ENCODE results near the gene IFI44.

IFI44 gene

DNA sequence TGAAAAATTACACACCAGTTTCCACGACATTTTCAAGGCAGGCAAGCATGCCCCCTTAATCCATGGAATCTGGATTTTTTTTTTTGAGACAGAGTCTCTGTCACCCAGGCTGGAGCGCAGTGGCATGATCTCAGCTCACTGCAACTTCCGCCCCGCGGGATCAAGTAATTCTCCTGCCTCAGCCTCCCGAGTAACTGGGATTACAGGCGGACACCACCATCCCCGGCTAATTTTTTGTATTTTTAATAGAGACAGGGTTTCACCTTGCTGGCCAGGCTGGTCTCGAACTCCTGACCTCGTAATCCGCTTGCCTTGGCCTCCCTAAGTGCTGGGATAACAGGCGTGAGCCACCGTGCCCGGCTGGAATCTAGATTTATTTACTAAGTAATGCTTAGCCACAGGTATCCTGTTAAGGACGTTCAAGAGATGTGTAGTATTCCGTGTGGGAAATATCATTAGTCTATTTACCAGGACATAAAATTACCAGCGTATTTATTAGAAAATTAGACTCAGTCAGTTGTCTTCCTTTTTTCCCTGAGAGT, 2.5 kb downstream of the IFI44 start:
- no peak for DNase-seq

DNA sequence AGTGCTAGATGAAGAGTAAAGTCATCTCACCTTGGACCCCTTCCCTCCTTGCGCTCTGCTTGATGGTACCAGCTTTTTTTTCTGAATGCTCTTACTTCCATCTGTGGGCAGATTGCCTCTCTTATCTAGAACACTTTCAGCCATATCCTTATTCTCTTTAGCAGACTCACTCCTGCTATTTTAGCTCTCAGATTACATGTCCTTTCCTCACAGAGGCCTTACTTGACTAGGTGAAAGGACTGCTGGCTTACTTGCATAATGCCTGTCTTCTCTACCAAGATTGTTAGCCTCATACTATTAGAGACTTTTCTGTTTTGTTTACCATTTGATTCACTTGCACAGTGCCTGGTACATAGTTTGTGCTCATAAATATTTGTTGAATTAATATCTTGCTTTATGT, 9.3 kb downstream of the IFI44 start:
- no peak for DNase-seq

DNA sequence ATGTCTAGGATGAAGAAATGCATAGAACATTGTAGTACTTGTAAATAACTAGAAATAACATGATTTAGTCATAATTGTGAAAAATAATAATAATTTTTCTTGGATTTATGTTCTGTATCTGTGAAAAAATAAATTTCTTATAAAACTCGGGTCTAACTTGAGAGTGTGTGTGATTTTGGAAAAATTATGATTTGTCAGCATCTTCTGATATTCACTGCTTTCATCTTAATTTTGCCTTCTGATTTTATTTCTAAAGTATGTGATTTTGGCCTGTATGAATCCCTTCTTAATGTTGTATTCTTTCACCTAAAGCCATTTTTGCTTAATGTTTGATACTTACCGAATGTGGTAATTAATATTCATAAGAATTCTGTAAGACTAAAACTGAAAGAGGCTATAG, 14.3 kb downstream of the IFI44 start:
- DNase-seq: no peak

DNA sequence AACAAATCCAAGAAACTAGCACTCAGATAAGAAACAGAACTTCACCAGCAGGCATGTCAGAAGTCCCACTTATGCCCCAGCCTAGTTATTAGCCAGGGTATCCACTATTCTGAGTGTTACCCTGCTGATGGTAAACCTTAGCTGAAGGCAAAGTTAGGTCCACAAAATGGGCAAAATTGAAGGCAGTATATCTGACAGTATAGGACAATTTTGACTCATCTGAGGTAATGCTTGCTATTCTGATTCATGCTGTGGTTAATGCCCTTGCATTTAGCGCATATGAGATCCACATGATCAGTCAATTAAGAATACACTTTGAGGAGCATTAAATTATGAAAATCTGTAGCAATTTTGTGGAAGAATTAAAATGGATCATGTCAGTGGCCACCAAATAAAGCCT, 15.1 kb downstream of the IFI44 start:
- DNase-seq: no peak

DNA sequence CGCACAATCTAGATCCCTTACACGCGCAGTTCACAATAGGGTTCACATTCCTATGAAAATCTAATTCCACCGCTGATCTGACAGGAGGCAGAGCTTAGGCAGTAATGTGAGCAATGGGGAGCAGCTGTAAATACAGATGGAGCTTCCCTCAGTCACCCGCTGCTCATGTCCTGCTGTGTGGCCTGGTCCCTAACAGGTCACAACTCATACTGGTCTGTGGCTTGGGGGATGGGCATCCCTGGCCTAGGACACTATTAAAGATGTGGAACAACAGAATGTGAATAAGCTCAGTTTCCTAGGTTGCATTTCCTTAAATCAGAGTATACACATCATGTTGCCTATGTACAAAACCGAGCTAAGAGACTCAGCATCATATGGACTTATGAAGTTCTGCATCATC, 16.2 kb downstream of the IFI44 start:
- no peak for DNase-seq

DNA sequence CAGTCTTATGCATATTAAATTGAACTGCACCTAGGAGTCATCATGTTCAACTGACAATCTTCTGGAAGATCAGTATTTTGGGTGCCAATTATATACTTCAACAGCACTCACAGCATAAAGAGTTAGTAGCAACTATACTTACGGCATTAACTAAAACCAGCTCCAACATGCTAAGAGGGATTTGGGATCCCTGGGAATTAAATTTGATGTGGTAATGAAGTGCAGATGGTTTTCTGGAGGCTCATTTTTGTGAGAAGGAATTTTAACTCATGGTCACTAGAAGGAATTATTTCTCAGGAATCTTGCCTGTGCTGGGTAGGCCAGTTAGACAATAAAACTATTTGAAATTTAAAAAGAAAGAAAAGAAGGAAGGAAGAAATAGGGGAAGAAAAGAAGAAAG, 18.3 kb downstream of the IFI44 start:
- no peak for DNase-seq

DNA sequence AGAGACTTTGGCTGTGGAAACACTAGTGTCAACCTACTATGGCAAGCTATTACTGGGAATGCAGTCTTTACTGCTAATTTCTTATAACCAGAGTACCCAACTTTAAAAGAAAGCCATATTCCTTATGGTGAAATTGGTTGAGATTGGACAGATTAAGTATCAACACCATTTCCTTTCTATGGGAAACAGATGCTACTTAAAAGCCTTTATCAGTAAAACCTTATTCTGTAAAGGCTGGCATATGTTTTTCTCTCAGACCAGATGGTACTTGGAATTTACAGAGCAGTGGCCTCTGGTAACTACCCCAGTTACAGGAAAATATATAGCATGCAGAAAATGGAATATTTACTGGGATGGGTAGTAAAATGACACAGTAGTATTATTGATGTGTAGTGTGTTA, 18.8 kb downstream of the IFI44 start:
- no peak for DNase-seq

DNA sequence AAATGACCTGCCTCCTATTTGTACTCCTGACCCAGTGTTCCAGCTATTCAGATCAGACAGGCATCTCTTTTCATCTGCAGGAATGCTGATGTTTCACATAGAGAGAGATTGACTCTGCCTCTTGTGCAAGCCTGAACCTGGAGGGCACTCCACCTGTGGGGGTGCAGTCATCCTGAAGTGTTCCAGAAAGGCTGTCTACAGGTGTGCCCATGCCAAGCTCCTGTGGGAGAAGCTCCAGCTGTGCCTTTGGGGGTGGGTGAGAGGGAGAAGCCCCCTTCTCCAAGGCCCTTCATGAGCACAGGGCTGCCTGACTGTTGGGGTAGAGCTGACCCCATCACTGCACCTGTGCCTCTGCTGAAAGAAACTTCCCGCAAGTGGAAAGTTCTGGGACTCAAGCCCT, 22.8 kb downstream of the IFI44 start:
- DNase-seq: no peak

DNA sequence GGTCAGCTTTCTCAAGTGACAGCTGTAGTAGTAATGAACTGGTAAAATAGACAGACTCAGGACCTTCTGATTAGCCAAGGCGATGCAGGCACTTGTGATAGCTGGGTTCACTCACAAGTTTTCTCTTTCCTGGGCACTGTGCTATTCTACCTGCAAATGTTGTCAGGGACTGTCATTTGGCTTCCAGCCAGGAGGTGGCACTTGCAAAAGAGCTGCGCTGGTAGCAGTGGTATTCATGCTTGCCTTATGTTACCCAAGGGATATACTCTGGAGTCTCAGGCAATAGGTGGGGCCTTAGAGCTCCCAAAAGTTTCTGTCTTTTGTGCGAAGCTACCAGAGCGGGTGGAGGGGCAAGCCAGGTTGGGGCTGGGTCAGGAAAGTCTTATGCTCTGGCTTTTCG, 23.5 kb downstream of the IFI44 start:
- DNase-seq: no peak

DNA sequence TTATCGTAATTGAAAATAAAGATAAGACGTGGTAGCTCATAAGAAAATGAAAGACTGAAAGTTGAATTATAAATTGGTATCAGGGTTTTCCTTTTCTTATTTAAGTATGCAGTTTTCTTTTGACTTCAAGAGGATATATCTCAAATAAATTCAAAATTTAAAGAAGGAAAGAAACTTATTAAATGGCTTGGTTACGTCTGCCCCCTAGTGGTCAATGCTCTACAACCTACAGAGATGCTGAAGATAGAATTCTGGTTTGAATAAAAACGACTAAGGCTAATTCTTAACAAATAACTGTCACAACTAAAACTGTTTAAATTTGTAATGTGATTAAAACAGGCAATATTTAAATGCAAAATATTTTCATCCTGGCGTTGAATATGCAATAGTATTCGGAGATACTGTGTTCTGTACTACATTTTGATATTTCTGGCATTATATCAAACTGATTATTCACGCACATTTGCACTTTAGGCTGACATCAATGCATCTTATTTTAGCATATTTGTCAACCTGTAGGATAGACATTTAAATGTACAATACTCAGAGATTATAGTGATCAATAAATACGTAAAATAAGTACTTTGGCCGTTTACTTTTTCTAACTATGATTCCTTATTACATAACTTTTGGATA, 26.8 kb downstream of the IFI44 start:
- peak; percentile 28 for DNase-seq

DNA sequence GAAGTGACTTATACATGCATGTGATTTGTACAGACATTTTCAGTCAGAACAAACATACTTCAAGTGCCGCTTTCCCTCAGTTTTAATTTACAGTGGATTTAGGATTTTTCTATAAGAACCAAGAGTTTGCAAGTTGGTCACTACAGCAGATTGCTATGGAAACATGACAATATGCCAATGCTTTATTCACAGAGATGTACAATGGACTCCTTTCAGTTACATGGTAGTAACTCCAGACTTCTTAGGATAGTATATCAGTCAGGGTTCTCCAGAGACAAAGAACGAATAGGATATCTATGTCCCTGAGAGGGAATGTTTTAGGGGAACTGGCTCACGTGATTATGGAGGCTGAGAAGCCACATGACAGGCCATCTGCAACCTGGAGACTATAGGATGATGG, 27.4 kb downstream of the IFI44 start:
- DNase-seq: no peak

DNA sequence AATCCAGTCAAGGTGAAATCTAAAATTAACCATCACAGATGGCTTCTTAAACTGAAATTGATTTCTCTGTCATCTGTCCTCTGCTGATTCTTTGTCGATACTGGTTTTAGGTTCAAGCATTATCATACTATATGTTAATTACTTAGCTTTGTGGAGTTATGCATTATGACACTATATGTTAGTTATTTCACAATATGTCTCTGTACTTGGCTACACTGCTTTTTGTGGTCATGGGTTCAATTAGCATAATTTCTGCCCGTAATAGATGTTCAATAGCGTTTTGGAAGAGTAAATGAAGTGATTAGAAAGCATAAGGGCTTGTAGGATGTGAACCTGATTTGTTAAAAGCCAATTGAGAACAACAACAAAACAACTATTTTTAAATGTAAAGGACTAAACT, 28.2 kb downstream of the IFI44 start:
- no peak for DNase-seq

DNA sequence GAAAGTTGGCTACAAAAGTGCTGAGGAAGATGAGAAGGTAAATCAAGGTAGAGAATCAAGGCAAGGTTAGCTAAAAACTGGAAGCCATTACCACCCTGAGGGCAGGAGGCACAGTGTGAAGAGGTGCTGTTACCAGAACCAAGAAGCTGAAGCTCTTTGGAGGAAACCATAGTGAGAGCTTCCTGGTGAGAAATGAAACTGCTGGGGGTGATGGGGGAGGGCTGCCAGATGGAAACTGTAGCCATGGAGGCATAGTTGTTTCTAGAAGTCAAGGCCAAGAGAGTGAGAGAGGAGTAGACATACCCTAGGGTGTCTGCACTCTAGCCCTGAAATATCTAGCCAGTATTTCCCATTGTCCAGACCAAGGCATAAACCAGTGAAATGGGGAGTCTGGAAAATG, 28.7 kb downstream of the IFI44 start:
- no peak for DNase-seq

DNA sequence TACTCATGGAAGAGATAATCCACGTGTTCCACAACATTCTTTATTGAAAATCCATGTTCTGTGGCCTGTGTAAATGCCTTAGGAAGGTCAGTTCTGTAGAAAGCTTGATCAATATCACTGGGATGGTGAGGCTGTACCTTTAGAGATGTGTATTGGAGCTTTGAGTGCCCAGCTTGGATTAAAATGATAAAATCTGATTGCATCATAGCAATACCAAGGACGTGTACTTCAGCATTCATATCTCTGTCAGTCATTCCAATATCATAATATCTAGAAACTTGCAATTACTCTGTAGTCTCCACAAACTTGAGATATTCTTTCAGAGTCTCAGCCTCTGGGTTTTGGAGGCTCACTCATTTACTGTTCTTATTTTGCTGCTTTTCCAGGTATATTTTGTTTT, 31.6 kb downstream of the IFI44 start:
- DNase-seq: no peak

DNA sequence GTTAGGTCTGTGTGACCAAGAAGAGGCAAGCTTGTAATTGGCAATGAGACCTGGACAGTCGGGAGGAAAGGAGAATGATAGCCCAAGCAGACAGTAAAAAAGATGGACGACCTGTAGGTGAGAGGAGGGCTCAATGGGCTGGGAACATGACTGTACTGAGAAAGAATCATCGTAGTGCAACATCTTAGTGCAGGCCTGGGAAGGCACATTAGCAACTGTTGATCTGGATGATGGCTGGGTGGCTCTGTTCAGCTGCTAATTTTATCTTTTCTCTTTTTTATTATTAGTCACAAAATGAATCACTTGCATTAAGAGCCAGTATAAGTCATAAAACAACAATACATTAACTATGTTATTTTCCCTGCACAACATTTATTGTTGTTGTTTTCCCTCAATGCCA, 32.9 kb downstream of the IFI44 start:
- DNase-seq: no peak

DNA sequence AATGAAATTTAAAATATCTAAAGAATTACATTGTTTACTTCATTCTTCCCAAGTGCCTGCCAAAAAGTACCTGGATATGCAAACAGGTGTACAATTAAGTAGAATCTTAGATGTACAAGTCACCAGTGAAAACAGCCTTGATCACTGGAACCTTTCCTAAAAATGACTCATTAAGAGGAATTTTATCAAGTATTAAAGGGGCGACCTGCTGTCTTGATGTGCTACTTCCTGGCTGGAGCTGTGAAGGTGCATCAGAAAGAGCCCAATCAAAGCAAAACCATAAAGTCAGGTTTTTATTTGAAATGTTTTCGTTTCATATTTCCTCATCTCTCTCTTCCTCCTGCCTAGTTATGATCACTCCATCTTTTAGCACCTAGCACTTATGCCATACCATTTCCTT, 33.4 kb downstream of the IFI44 start:
- no peak for DNase-seq

DNA sequence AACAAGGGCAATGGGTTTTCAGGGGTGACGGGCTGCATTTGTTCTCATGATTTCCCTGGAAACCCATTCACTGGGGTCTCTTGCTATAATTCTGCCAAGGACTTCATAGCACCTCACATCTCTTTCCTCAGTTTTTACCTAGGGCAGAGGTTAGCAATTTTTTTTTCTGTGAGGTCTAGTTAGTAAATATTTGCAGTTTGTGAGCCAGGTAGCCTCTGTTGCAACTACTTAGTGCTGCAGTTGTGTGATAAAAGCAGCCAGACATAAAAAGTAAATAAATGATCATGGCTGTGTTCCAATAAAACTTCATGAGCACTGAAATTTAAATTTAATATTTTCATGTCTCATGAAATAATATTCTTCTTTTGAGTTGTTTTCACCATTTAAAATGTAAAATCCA, 37.7 kb downstream of the IFI44 start:
- no peak for DNase-seq

DNA sequence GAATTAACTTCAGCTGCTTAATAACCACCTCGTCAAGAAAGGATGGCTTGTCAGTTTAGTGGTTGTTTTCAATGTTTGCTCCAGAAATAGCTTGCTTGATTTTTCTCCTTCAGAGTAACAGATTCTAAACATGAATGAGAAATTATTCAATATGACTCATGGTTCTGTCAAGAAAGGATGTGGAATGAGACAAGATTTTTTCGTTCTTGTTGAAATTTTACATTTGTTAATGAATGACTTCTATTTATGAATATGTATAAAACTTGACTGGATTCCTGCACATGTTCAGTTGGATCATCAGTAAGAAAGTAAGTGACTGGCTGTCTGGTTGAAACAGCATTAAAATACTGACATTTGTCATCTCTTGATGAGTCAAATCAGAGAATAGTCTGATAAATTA, 38.3 kb downstream of the IFI44 start:
- DNase-seq: no peak

DNA sequence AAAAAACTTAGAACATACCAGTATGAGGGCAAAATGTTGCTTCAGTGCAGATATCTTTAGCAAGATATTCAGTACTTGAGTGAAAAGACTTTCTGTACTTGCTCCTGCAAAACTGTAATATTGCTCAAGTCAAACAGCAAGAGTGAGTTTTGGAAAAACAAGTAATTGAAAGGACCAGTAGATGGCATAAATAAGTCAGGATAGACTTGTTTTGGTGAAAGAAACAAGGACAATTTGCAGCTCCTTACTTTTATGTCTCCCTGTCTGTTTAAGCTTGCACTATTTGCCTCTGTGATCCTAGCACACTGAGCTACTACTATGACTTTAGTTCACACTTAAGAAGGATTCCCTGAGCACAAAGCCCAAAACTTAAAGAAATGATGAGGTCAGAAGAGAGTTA, 39.1 kb downstream of the IFI44 start:
- no peak for DNase-seq

DNA sequence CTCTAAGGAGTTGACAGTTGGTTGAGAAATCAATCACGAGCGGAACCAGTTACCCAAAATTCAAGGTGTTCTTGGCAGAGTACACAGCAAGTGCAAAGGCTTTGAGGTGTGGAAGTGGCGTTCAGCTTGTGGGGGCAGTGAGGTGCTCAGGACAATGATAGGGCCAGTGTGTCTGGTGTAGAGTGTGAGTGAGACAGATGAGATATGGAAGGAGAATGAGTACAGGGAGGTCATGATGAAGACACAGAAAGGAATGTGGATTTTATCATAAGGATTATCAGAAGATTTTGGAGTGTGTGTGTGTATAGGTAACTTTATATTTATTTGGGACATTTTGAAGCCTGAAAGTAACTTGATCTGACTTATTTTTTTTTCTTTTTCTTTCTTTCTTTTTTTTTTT, 40.9 kb downstream of the IFI44 start:
- DNase-seq: no peak

DNA sequence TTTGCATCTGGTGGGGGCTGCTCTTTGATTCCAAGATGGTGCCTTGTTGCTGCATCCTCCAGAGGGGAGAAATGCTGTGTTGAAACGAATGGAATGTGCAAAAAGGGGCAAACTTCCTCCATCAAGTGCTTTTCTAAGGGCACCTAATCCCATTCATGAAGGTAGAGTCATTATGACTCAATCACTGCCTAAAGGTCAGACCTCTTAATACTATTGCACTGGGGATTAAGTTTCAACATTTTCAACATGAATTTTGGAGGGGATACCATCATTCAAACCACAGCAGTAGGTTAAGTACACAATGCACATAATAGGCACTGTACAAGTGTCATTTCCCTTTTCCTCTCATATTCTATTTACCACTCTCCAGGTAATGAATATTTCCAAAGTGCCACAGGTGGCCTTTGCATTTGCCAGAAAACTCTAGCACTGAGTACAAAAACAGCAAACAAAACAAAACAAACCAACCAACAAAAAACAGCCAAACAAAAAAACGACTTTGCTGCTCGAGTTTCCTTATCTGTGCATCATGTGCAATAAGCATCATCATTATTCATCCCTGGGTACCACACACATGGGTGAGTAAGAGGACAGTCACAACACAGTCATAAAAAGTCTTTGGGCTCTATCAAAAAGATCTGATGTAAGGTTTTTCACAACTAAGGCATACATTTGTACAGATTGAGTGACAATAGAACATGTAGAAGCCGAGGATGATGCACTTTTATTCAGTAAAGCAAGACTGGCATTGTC, 42.5 kb downstream of the IFI44 start:
- no peak for DNase-seq

DNA sequence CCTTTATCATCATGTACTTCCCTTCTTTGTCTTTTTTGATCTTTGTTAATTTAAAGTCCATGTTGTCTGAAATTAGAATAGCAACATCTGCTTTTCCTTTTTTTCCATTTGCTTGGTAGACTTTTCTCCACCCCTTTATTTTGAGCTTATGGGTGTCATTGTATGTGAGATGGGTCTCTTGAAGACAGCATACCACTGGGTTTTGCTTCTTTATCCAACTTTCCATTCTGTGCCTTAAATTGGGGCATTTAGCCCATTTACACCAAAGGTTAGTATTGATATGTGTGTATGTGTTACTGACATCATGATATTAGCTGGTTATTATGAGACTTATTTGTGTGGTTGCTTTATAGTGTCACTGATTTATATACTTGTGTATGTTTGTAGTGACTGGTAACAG, 50.2 kb downstream of the IFI44 start:
- DNase-seq: no peak

DNA sequence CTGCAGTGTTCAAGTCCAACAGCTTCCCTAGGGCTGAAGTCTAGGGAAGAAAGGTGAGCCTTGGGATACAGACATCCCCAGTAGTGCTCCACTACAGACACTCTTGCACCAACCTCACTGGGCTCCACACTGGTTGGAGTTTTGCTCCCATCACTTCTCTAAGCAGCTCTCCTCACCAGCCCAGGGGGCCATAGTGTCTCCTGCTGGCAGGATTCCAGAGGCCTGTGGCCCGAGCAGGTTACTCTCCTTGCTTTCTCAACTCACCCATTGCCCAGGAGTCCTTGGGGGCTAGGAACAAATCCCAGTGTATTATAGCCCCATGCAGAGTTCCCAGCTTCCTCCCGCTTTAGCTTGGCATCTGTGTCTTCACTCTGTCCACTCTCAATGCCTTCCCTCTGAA, 52.8 kb downstream of the IFI44 start:
- DNase-seq: no peak

DNA sequence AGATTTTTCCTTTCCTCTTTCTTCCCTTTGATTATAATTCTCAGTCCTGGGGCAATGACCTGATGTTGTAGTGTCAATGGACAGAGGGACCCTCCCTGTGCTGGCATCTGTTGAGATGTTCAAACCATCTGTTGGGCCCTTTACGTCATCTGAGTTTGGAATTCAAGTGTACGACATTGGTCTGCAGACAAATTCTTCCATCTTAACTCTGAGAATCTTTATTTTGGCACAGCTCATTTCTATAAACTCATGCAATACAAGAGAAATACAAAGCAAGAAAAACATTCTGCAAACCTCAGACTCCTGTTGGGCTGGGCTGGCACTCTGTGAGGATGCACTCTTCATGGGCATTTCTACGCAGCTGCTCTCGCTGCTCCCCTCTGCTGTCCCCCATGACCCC, 54.2 kb downstream of the IFI44 start:
- DNase-seq: no peak

DNA sequence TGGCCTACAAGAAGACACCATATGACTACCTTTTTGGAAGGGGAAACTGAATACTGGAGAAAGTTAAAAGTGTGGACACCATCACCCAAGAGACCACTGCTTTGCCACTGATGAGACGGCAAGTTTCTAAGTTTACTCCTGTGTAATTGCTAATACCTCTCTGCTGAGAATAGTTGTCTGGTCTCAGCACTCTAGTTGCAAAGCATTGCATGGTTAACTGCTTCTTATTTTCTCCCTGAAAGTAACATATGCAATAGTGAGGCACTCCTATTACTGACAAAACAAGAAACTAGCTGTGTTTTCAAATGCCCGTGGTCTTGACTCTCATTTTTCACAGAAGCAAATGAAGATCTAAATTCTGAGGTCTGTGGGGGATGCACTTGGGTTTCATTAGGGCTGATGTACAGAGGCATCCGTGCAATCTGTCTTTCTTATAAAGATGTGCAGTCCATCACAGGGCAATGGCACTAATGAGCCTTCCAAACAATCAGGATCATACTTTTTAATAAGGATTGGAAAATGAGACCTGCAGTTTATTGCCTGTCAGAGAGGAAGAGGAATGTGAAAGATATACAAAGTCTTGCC, 62.9 kb downstream of the IFI44 start:
- DNase-seq: no peak

Data from GDM1 (cell line).